Measurements from ENCODE around the gene COQ7.

DNA sequence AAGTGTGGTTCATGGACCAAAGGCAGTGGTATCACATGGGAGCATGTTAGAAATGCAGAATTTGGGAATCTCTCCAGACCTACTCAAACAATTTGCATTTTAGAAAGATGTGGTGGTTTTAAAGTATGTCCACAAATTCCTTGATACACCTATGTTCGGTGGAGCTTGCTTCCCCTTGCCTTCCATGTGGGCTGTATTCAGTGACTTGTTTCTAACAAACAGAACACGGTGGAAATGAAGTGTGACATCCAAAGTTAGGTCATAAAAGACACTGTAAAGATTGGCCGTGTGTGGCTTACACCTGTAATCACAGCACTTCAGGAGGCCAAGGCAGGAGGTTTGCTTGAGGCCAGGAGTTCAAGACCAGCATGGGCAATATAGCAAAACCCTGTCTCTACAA lies 16.7 kb downstream of the COQ7 start:
- TF ChIP-seq EZH2 (IDR thresholded peaks at IDR 0.05; ENCODE audit: borderline replicate concordance) = no peak
- TF ChIP-seq CTCF (IDR thresholded peaks at IDR 0.05; ENCODE audit: poor library complexity) = no peak

Data from hepatocyte (in vitro differentiated cells).